ENCODE results near the gene FRMD5. TPM values are rescaled to one million over a fixed set of nuclear protein-coding genes. Genes with fewer than 3 reads are reported as not detected.
A peak's percentile ranks its signal among the peaks of the same experiment; 100 is the strongest.

Gene FRMD5
- total RNA-seq, 1 experiment from 2014 or later, result 27.2 TPM

DNA sequence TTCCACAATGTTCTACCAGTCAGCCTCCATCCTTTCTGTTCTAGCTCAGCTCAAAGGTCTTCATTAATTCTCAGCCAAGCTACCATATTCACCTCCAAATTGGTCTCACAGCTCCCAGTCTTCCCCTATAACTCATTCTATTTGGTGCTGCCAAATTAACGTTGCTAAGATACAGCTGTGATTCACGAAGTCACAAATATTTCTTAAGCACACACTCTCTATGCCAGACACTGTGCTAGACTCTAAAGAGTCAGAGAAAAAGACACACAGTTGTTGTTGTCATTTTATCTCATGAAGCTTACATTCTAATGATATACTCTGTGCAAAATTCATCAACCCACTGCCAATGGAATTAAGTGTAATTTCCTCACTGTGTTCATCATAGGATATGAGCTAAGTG lies 102.8 kb downstream of the FRMD5 start:
- DNase-seq (ENCODE audit: low read depth, low spot score) (no peak), ATAC-seq (no peak)
- ChIA-PET POLR2A (no interaction called here), CTCF (no interaction called here), RAD21 (ENCODE audit: low non-redundant PET in 1 of 2, low total read pairs in 2 of 2, uncharacterized antibody in 2 of 2, unreplicated experiment in 2 of 2) (no interaction called here)
- Histone ChIP-seq H3K27ac (ENCODE audit: low read depth, low read length) (no peak overlapping the region), H3K4me2 (ENCODE audit: low read length) (no peak overlapping the region), H3K4me1 (ENCODE audit: control insufficient read depth in 1 of 2, insufficient read depth in 2 of 2, low read length in 2 of 2) (peaks cover 9 to 50% of the 10 kb centered on the region in 2 experiments), H3K9me3 (ENCODE audit: control insufficient read depth in 1 of 2, insufficient read depth in 1 of 2, low read depth in 1 of 2, low read length in 2 of 2) (no peaks in the 10 kb centered on the region), H3K36me3 (ENCODE audit: control insufficient read depth in 1 of 2, insufficient read depth in 2 of 2, low read length in 2 of 2) (no peaks in the 10 kb centered on the region), H3K27me3 (ENCODE audit: insufficient read depth, low read length) (no peaks in the 10 kb centered on the region), H3K79me2 (ENCODE audit: insufficient read depth, low read length) (peaks cover 68% of the 10 kb centered on the region), H4K20me1 (ENCODE audit: insufficient read depth) (no peaks in the 10 kb centered on the region), H3K9me2 (ENCODE audit: insufficient read depth) (no peaks in the 10 kb centered on the region), H2AFZ (ENCODE audit: low read depth, low read length, poor library complexity, severe bottlenecking) (no peak overlapping the region), H3K4me3 (replicated peaks in 1 of 2; ENCODE audit: low read depth in 1 of 2, low read length in 2 of 2) (no peak overlapping the region), H3K9ac (ENCODE audit: low read length) (no peak overlapping the region)
- no TSS peak for BruUV-seq (replicated peaks)
- TF ChIP-seq, protein P1, sequence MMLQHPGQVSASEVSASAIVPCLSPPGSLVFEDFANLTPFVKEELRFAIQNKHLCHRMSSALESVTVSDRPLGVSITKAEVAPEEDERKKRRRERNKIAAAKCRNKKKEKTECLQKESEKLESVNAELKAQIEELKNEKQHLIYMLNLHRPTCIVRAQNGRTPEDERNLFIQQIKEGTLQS (IDR thresholded peaks at IDR 0.05), result no peak
- no peak for TF ChIP-seq ELF1 (IDR thresholded peaks at IDR 0.05; ENCODE audit: borderline replicate concordance, low read depth)
- no peak for TF ChIP-seq TCF7L2 (IDR thresholded peaks at IDR 0.05; ENCODE audit: borderline replicate concordance, extremely low read depth, insufficient read depth, insufficient read length)
- no peak for TF ChIP-seq RAD21 (IDR thresholded peaks at IDR 0.05; ENCODE audit: low read depth)
- TF ChIP-seq YY1 (IDR thresholded peaks at IDR 0.05; ENCODE audit: extremely low read depth, insufficient replicate concordance, low read depth, low read length), result no peak
- TF ChIP-seq EZH2 (IDR thresholded peaks at IDR 0.05), result no peak
- intact Hi-C loops (cut with micrococcal nuclease), result no loop called here

DNA sequence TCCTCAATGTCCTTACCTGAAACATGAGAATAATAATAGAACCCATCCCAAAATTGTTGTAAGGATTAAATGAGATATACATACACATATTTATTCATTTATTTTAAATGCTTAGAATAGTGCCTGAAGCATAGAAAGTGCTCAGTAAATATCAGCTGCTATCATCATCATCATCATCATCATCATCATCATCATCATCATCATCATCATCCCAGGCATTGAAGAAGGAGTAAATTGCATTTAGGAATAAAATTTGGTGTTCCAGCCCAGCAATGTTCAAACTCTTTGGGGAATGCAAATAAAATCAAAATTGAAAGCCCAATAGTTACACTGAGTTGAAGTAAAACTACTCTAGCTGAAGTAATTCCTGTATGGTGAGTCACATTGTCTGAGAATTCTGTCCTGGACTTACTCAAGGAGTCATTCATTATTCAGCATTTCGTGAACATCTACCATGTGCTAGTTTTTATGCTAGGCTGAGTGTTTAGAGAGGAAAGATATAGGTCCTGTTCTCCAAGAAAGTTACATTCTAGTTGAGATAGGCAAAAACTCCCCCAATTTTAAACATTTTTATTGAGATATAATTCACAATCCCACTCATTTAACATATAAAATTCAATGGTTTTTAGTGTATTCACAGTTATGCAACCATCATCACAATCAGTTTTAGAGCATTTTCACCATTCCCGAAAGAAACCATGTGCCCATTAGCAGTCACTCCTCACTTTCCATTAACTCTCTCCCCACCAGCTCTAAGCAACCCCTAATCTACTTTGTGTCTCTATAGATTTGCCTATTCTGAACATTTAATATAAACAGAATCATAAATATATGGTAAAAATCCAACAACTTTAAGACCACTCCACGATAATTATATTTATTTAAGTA lies 107.2 kb downstream of the FRMD5 start:
- Histone ChIP-seq H3K9ac (ENCODE audit: low read length) (peak overlapping the region; percentile 10; the same call in 1 of the 2 replicates), H3K36me3 (ENCODE audit: control insufficient read depth in 1 of 2, insufficient read depth in 2 of 2, low read length in 2 of 2) (no peaks in the 10 kb centered on the region), H2AFZ (ENCODE audit: low read depth, low read length, poor library complexity, severe bottlenecking) (no peak overlapping the region), H3K4me2 (ENCODE audit: low read length) (peak overlapping the region; percentile 53), H3K27ac (ENCODE audit: low read depth, low read length) (no peak overlapping the region; the same call in 1 of the 2 replicates), H3K4me3 (replicated peaks in 1 of 2; ENCODE audit: low read depth in 1 of 2, low read length in 2 of 2) (no peak overlapping the region), H3K9me3 (ENCODE audit: control insufficient read depth in 1 of 2, insufficient read depth in 1 of 2, low read depth in 1 of 2, low read length in 2 of 2) (no peaks in the 10 kb centered on the region), H3K79me2 (ENCODE audit: insufficient read depth, low read length) (peaks cover 82% of the 10 kb centered on the region), H3K9me2 (ENCODE audit: insufficient read depth) (no peaks in the 10 kb centered on the region; the same call in 1 of the 2 replicates), H4K20me1 (ENCODE audit: insufficient read depth) (no peaks in the 10 kb centered on the region), H3K4me1 (ENCODE audit: control insufficient read depth in 1 of 2, insufficient read depth in 2 of 2, low read length in 2 of 2) (peaks cover 16 to 53% of the 10 kb centered on the region in 2 experiments), H3K27me3 (ENCODE audit: insufficient read depth, low read length) (no peaks in the 10 kb centered on the region)
- BruUV-seq (replicated peaks), result no TSS peak
- DNase-seq (ENCODE audit: low read depth, low spot score) (peak; percentile 33), ATAC-seq (peak; percentile 76)
- RAD21 ChIA-PET (ENCODE audit: low non-redundant PET in 1 of 2, low total read pairs in 2 of 2, uncharacterized antibody in 2 of 2, unreplicated experiment in 2 of 2), result no interaction called here
- CTCF ChIA-PET, result no interaction called here
- intact Hi-C loops (cut with micrococcal nuclease), result no loop called here
- POLR2A ChIA-PET, result no interaction called here
- TF ChIP-seq, protein P2, sequence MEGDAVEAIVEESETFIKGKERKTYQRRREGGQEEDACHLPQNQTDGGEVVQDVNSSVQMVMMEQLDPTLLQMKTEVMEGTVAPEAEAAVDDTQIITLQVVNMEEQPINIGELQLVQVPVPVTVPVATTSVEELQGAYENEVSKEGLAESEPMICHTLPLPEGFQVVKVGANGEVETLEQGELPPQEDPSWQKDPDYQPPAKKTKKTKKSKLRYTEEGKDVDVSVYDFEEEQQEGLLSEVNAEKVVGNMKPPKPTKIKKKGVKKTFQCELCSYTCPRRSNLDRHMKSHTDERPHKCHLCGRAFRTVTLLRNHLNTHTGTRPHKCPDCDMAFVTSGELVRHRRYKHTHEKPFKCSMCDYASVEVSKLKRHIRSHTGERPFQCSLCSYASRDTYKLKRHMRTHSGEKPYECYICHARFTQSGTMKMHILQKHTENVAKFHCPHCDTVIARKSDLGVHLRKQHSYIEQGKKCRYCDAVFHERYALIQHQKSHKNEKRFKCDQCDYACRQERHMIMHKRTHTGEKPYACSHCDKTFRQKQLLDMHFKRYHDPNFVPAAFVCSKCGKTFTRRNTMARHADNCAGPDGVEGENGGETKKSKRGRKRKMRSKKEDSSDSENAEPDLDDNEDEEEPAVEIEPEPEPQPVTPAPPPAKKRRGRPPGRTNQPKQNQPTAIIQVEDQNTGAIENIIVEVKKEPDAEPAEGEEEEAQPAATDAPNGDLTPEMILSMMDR (IDR thresholded peaks at IDR 0.05 in 2 of 3, conservative IDR thresholded peaks at IDR 0.05 in 1 of 3; ENCODE audit: borderline replicate concordance in 1 of 3, insufficient read depth in 1 of 3, low read depth in 2 of 3, low read length in 2 of 3), result no peak
- no peak for TF ChIP-seq EGR1 (IDR thresholded peaks at IDR 0.05; ENCODE audit: low read depth)
- TF ChIP-seq EZH2 (IDR thresholded peaks at IDR 0.05), result no peak
- no peak for TF ChIP-seq ELF1 (IDR thresholded peaks at IDR 0.05; ENCODE audit: borderline replicate concordance, low read depth)
- TF ChIP-seq, protein P3, sequence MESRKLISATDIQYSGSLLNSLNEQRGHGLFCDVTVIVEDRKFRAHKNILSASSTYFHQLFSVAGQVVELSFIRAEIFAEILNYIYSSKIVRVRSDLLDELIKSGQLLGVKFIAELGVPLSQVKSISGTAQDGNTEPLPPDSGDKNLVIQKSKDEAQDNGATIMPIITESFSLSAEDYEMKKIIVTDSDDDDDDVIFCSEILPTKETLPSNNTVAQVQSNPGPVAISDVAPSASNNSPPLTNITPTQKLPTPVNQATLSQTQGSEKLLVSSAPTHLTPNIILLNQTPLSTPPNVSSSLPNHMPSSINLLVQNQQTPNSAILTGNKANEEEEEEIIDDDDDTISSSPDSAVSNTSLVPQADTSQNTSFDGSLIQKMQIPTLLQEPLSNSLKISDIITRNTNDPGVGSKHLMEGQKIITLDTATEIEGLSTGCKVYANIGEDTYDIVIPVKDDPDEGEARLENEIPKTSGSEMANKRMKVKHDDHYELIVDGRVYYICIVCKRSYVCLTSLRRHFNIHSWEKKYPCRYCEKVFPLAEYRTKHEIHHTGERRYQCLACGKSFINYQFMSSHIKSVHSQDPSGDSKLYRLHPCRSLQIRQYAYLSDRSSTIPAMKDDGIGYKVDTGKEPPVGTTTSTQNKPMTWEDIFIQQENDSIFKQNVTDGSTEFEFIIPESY (IDR thresholded peaks at IDR 0.05; ENCODE audit: extremely low read depth, insufficient replicate concordance, low read length), result no peak
- TF ChIP-seq EZH2phosphoT487 (IDR thresholded peaks at IDR 0.05; ENCODE audit: borderline replicate concordance), result no peak
- TF ChIP-seq JUND (IDR thresholded peaks at IDR 0.05), result 0 out of 2 replicates have a peak, but pooled peaks have one; percentile 43
- TF ChIP-seq ZNF274 (IDR thresholded peaks at IDR 0.05; ENCODE audit: low read depth, low read length), result no peak
- no peak for TF ChIP-seq SP1 (IDR thresholded peaks at IDR 0.05; ENCODE audit: low read depth)
- no peak for TF ChIP-seq CBX3 (IDR thresholded peaks at IDR 0.05; ENCODE audit: low read depth)
